ENCODE results near the gene MAML3.

DNA sequence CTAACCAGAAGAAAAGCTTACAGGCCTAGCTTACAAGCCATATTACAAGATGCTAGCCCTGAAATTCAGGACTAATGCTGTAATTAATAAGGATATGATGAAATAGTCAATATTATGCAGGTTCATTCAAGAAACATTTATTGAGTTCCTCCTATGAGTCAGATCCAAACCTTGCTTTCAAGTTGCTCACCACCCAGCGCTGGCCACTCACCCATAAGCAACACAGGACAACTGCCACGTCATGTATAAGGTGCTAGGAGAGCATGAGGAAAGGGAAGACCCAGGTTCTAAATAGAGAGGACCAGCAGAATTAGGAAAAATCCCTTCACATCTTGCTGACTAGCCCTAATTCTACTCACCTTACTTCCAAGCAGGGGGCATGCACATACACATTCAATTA is 23.3 kb downstream of the MAML3 start:
- TF ChIP-seq GZF1 (CRISPR knock-in tag; IDR thresholded peaks at IDR 0.05) (no peak), MXI1 (IDR thresholded peaks at IDR 0.05; ENCODE audit: borderline replicate concordance, low read depth, low read length) (no peak), ZNF629 (CRISPR knock-in tag; conservative IDR thresholded peaks at IDR 0.05) (no peak), NFIC (IDR thresholded peaks at IDR 0.05; ENCODE audit: low read length) (no peak), CREM (IDR thresholded peaks at IDR 0.05) (no peak), CREM (CRISPR knock-in tag; IDR thresholded peaks at IDR 0.05) (no peak), TBP (CRISPR knock-in tag; IDR thresholded peaks at IDR 0.05) (no peak)

Data from HepG2 (cell line).